ENCODE measurements around the gene EPHA8.
A peak's percentile ranks its signal among the peaks of the same experiment; 100 is the strongest.

The EPHA8 gene

GRCh38 chr1:22595108-22595507, 31.8 kb downstream of the EPHA8 start:
- no peak for DNase-seq

- DNase-seq, result no peak
These were observed 34.1 kb downstream of the EPHA8 start for GRCh38 chr1:22597301-22597965.

- no peak for DNase-seq
These were observed 34.7 kb downstream of the EPHA8 start for GRCh38 chr1:22597996-22598395.

GRCh38 chr1:22598736-22599135, 35.4 kb downstream of the EPHA8 start:
- no peak for DNase-seq

- DNase-seq, result no peak
These were observed 37.0 kb downstream of the EPHA8 start for GRCh38 chr1:22600071-22600816.

GRCh38 chr1:22600817-22601605, 37.7 kb downstream of the EPHA8 start:
- DNase-seq, result no peak

GRCh38 chr1:22601610-22602009, 38.3 kb downstream of the EPHA8 start:
- no peak for DNase-seq

GRCh38 chr1:22602060-22602740, 38.9 kb downstream of the EPHA8 start:
- no peak for DNase-seq

- no peak for DNase-seq
These were observed 42.9 kb downstream of the EPHA8 start for GRCh38 chr1:22606161-22606560.

GRCh38 chr1:22607154-22607553, 43.9 kb downstream of the EPHA8 start:
- DNase-seq, result no peak

- DNase-seq, result no peak
These were observed 45.1 kb downstream of the EPHA8 start for GRCh38 chr1:22608361-22608760.

GRCh38 chr1:22609291-22609690, 46.0 kb downstream of the EPHA8 start:
- no peak for DNase-seq

- DNase-seq, result peak; percentile 41 to 45
These were observed 48.2 kb downstream of the EPHA8 start for GRCh38 chr1:22611530-22611947.

- no peak for DNase-seq
These were observed 49.6 kb downstream of the EPHA8 start for GRCh38 chr1:22612671-22613571.

GRCh38 chr1:22613572-22613918, 50.3 kb downstream of the EPHA8 start:
- no peak for DNase-seq

- DNase-seq, result no peak
These were observed 50.7 kb downstream of the EPHA8 start for GRCh38 chr1:22613951-22614350.

GRCh38 chr1:22615886-22616285, 52.6 kb downstream of the EPHA8 start:
- DNase-seq, result no peak

- no peak for DNase-seq
These were observed 53.3 kb downstream of the EPHA8 start for GRCh38 chr1:22616571-22616970.

GRCh38 chr1:22618056-22618455, 54.8 kb downstream of the EPHA8 start:
- DNase-seq, result no peak

GRCh38 chr1:22619252-22619651, 56.0 kb downstream of the EPHA8 start:
- DNase-seq, result no peak

- no peak for DNase-seq
These were observed 56.5 kb downstream of the EPHA8 start for GRCh38 chr1:22619798-22620197.

GRCh38 chr1:22621761-22622160, 58.5 kb downstream of the EPHA8 start:
- DNase-seq, result no peak
